ENCODE results near the gene TTC39C.

The TTC39C gene

GRCh38 chr18:24089076-24089475, 74.5 kb downstream of the TTC39C start:
- no peak for DNase-seq (ENCODE audit: low spot score)

GRCh38 chr18:24089515-24090337, 75.2 kb downstream of the TTC39C start:
- DNase-seq (ENCODE audit: low spot score): no peak

- DNase-seq (ENCODE audit: low spot score): no peak
Measured at GRCh38 chr18:24090876-24091275, 76.3 kb downstream of the TTC39C start.

GRCh38 chr18:24094561-24094960, 80.0 kb downstream of the TTC39C start:
- DNase-seq (ENCODE audit: low spot score): no peak

- no peak for DNase-seq (ENCODE audit: low spot score)
Measured at GRCh38 chr18:24095976-24096375, 81.4 kb downstream of the TTC39C start.

GRCh38 chr18:24103320-24104021, 88.9 kb downstream of the TTC39C start:
- no peak for DNase-seq (ENCODE audit: low spot score)

GRCh38 chr18:24104486-24104885, 89.9 kb downstream of the TTC39C start:
- no peak for DNase-seq (ENCODE audit: low spot score)

- DNase-seq (ENCODE audit: low spot score): no peak
Measured at GRCh38 chr18:24108641-24109040, 94.1 kb downstream of the TTC39C start.

GRCh38 chr18:24111936-24112335, 97.4 kb downstream of the TTC39C start:
- no peak for DNase-seq (ENCODE audit: low spot score)

- no peak for DNase-seq (ENCODE audit: low spot score)
Measured at GRCh38 chr18:24112464-24112863, 97.9 kb downstream of the TTC39C start.

GRCh38 chr18:24112874-24113615, 98.5 kb downstream of the TTC39C start:
- no peak for DNase-seq (ENCODE audit: low spot score)

GRCh38 chr18:24114924-24115549, 100.5 kb downstream of the TTC39C start:
- no peak for DNase-seq (ENCODE audit: low spot score)

GRCh38 chr18:24115628-24116027, 101.1 kb downstream of the TTC39C start:
- DNase-seq (ENCODE audit: low spot score): no peak

- peak; percentile 68 for DNase-seq (ENCODE audit: low spot score)
Measured at GRCh38 chr18:24118750-24119577, 104.4 kb downstream of the TTC39C start.

- no peak for DNase-seq (ENCODE audit: low spot score)
Measured at GRCh38 chr18:24120676-24121075, 106.1 kb downstream of the TTC39C start.

GRCh38 chr18:24121625-24122024, 107.1 kb downstream of the TTC39C start:
- DNase-seq (ENCODE audit: low spot score): no peak

GRCh38 chr18:24126155-24126961, 111.8 kb downstream of the TTC39C start:
- DNase-seq (ENCODE audit: low spot score): no peak

- DNase-seq (ENCODE audit: low spot score): no peak
Measured at GRCh38 chr18:24127735-24128134, 113.2 kb downstream of the TTC39C start.

- DNase-seq (ENCODE audit: low spot score): no peak
Measured at GRCh38 chr18:24128700-24129099, 114.1 kb downstream of the TTC39C start.

- no peak for DNase-seq (ENCODE audit: low spot score)
Measured at GRCh38 chr18:24130494-24130893, 115.9 kb downstream of the TTC39C start.

Data from hematopoietic multipotent progenitor cell treated with erythropoietin and hydrocortisone succinate and interleukin-3 and kit ligand, for 17 days (in vitro differentiated cells).